ENCODE measurements around the gene RPL32.
"Not testable (repeated sequence)": the region's sequence is repeated elsewhere in the genome, so short reads cannot be mapped to it uniquely, and the experiment has no call there.

The RPL32 gene

GRCh38 chr3:12865271-12865670 is 23.9 kb upstream of the RPL32 start:
- no peak overlapping the region for H3K4me3 ChIP-seq (ENCODE audit: low read length)
- no peak for DNase-seq (ENCODE audit: low read depth)
- TF ChIP-seq CTCF (conservative IDR thresholded peaks at IDR 0.05; ENCODE audit: low read length) = no peak

- no peak for TF ChIP-seq CTCF (conservative IDR thresholded peaks at IDR 0.05; ENCODE audit: low read length)
- no peak for DNase-seq (ENCODE audit: low read depth)
- H3K4me3 ChIP-seq (ENCODE audit: low read length) = no peak overlapping the region
Measured at GRCh38 chr3:12862387-12862786, 21.0 kb upstream of the RPL32 start.

- no peak for DNase-seq (ENCODE audit: low read depth)
- no peak overlapping the region for H3K4me3 ChIP-seq (ENCODE audit: low read length)
- TF ChIP-seq CTCF (conservative IDR thresholded peaks at IDR 0.05; ENCODE audit: low read length) = no peak
Measured at GRCh38 chr3:12861611-12862010, 20.2 kb upstream of the RPL32 start.

GRCh38 chr3:12859840-12860239 is 18.5 kb upstream of the RPL32 start:
- DNase-seq (ENCODE audit: low read depth) = no peak
- H3K4me3 ChIP-seq (ENCODE audit: low read length) = no peak overlapping the region
- TF ChIP-seq CTCF (conservative IDR thresholded peaks at IDR 0.05; ENCODE audit: low read length) = no peak

GRCh38 chr3:12856626-12857025 is 15.3 kb upstream of the RPL32 start:
- TF ChIP-seq CTCF (conservative IDR thresholded peaks at IDR 0.05; ENCODE audit: low read length) = no peak
- no peak for DNase-seq (ENCODE audit: low read depth)
- no peak overlapping the region for H3K4me3 ChIP-seq (ENCODE audit: low read length)

GRCh38 chr3:12854565-12854964 is 13.2 kb upstream of the RPL32 start:
- no peak for TF ChIP-seq CTCF (conservative IDR thresholded peaks at IDR 0.05; ENCODE audit: low read length)
- DNase-seq (ENCODE audit: low read depth) = no peak
- no peak overlapping the region for H3K4me3 ChIP-seq (ENCODE audit: low read length)

- not testable (repeated sequence) for DNase-seq (ENCODE audit: low read depth); H3K4me3 ChIP-seq (ENCODE audit: low read length)
Measured at GRCh38 chr3:12853847-12854246, 12.5 kb upstream of the RPL32 start.

- no peak for TF ChIP-seq CTCF (conservative IDR thresholded peaks at IDR 0.05; ENCODE audit: low read length)
- H3K4me3 ChIP-seq (ENCODE audit: low read length) = no peak overlapping the region
- DNase-seq (ENCODE audit: low read depth) = no peak
Measured at GRCh38 chr3:12852201-12852600, 10.8 kb upstream of the RPL32 start.

Measured in AG10803 (cell line).